Heart left ventricle (tissue), 16 donors: ENCODE measurements around the gene COL5A3. TPM values are rescaled to one million over a fixed set of nuclear protein-coding genes. Genes with fewer than 3 reads are reported as not detected.

Source experiments
- ATAC-seq, 4 donors: fragments of 200-7000 bp; cut with Tn5 transposase; one replicate each; pipeline ENCODE4 v1.9.1; 2020 to 2022; ENCODE audit warnings: moderate library complexity in 4 of 4, mild to moderate bottlenecking in 3 of 4, moderate number of reproducible peaks in 1 of 4
- DNase-seq, 5 donors: peaks; one replicate each; pipeline ENCODE4 v3.0.0-alpha.2; 2020
- H3K27ac ChIP-seq, 12 donors: fragments of 200-600 bp; sonication (generic) in 4 of 12; one replicate each; pipeline versions ENCODE4 v1.5.0 to v1.8.0; 2016 to 2022; ENCODE audit warnings: mild to moderate bottlenecking in 2 of 12
- H3K27me3 ChIP-seq, 9 donors: fragments of 200-600 bp; sonication (generic) in 2 of 9; one replicate each; pipeline versions ENCODE4 v1.5.1 to v1.8.0; 2016 to 2022; ENCODE audit warnings: mild to moderate bottlenecking in 3 of 9
- H3K36me3 ChIP-seq, 9 donors: fragments of 200-600 bp; sonication (generic) in 2 of 9; one replicate each; pipeline versions ENCODE4 v1.5.0 to v1.8.0; 2018 to 2022; ENCODE audit warnings: mild to moderate bottlenecking in 2 of 9
- H3K4me1 ChIP-seq, 12 donors: fragments of 200-600 bp; sonication (generic) in 4 of 12; one replicate each; pipeline versions ENCODE4 v1.5.0 to v1.8.0; 2016 to 2022; ENCODE audit warnings: mild to moderate bottlenecking in 3 of 12
- H3K4me3 ChIP-seq, 12 donors: fragments of 200-600 bp; sonication (generic) in 4 of 12; one replicate each; pipeline versions ENCODE4 v1.5.0 to v1.8.0; 2017 to 2022; ENCODE audit warnings: mild to moderate bottlenecking in 9 of 12, moderate library complexity in 4 of 12
- H3K9me3 ChIP-seq, 12 donors: fragments of 200-600 bp; sonication (generic) in 4 of 12; one replicate each; pipeline versions ENCODE4 v1.5.0 to v1.8.0; 2016 to 2022; ENCODE audit warnings: mild to moderate bottlenecking in 1 of 12
- CTCF ChIP-seq, 12 donors: fragments of 200-600 bp; sonication (generic) in 4 of 12; IDR thresholded peaks; one replicate each; pipeline versions ENCODE4 v1.5.0 to v1.8.0; 2018 to 2022; ENCODE audit warnings: antibody characterized with exemption in 12 of 12, mild to moderate bottlenecking in 5 of 12
- POLR2A ChIP-seq, 2 donors: fragments of 450-650 bp; IDR thresholded peaks; one replicate each; pipeline ENCODE4 v1.6.1; 2017; ENCODE audit warnings: antibody characterized with exemption in 2 of 2, mild to moderate bottlenecking in 2 of 2, moderate library complexity in 2 of 2
- WGBS, 4 donors: extraction: QIAGEN DNeasy Blood & Tissue Kit in 2 of 4; methylation state at CpG; one replicate each; pipeline versions ENCODE4 v1.1.5 to v1.1.7; 2013 to 2018; 5-methylcytosine and 5-hydroxymethylcytosine counted together
- intact Hi-C, 10 donors: fragments of 100-400 bp; cut with DNase I; formaldehyde crosslinking; loops; one replicate each; pipeline versions ENCODE4 v1.11.1 to v1.14.2; 2022
- polyA plus RNA-seq, 2 donors: library from polyadenylated mRNA; stranded (reverse); fragments of 200-250 nt; gene quantifications; one replicate each; pipeline ENCODE4 v1.2.3, GENCODE V29; 2013
- total RNA-seq, 9 donors: library from RNA; depleted of rRNA in 2 of 9; stranded (reverse); fragments of >200 nt in 2 of 9; fragmentation: NEBNext Ultra II Directional in 3 of 9; extraction: Animal tissue kit (Norgen Biotek cat#: 25700) in 3 of 9; gene quantifications; one replicate each; pipeline versions ENCODE4 v1.1.0 to v1.2.4, GENCODE V29; 2016 to 2023
- donor health status: ischemic (EF 13 %, LVEDD 7.1; RV severe dilation, severe dysfunction).
- donor health status: healthy with polysubstance abuse.
- donor health status: DM: no; HTN: yes; CAD: no.
- donor health status: DM: no; HTN: no; CAD: no.
- donor health status: ischemic (EF 25% LVEDD 6.9; RV normal size, moderate dysfunction).
- donor health status: ischemic (EF 25% LVEDD 5.7; RV mildly dilated, moderate dysfunction).
- donor health status: healthy.
- donor health status: DM: yes; HTN: yes; CAD: no.
- donor health status: ischemic (EF 35%, LVEDD 5.7; RV mildly dilated, moderate dysfunction).
- donor health status: nonischemic (EF 11% LVEDD 7.7; RV severe dilation, severe dysfunction).
- donor health status: DM: yes; HTN: yes; CAD: no.
- donor health status: PGD.
- donor health status: ischemic (EF 29% LVEDD 5.4; RV normal size, mild dysfunction).
- donor health status: nonischemic (EF 23%, LVEDD 6.1; RV moderate dilation, normal function).

The COL5A3 gene
- total and polyA plus RNA-seq, 11 donors, result 5.0 to 34.1 (median 12.2) TPM

- peaks cover 0 to 8% (median 0%) of the 10 kb centered on the region in 9 donors for H3K27me3 ChIP-seq
- H3K36me3 ChIP-seq, result no peaks in the 10 kb centered on the region
- no peak for TF ChIP-seq POLR2A (IDR thresholded peaks at IDR 0.05)
- no peak for TF ChIP-seq CTCF (IDR thresholded peaks at IDR 0.05)
- no peak overlapping the region for H3K4me3 ChIP-seq
- DNase-seq, result no peak
- intact Hi-C loops, result no loop called here
- no peak for ATAC-seq
- 78 to 92% (median 83%) methylated on average over 8 to 9 of the region's 9 CpGs for WGBS, 4 donors
- no peaks in the 10 kb centered on the region for H3K9me3 ChIP-seq
- no peaks in the 10 kb centered on the region for H3K4me1 ChIP-seq
- no peak overlapping the region for H3K27ac ChIP-seq
These were observed 8.5 kb upstream of the COL5A3 start for GRCh38 chr19:10018786-10019185.

GRCh38 chr19:10018263-10018662, 8.0 kb upstream of the COL5A3 start:
- WGBS, 4 donors, result 74 to 84% (median 83%) methylated on average over 3 of the region's 3 CpGs
- H3K27ac ChIP-seq, result no peak overlapping the region
- no peak overlapping the region for H3K4me3 ChIP-seq
- no peaks in the 10 kb centered on the region for H3K4me1 ChIP-seq
- no peaks in the 10 kb centered on the region for H3K9me3 ChIP-seq
- DNase-seq, result no peak
- TF ChIP-seq POLR2A (IDR thresholded peaks at IDR 0.05) (no peak), CTCF (IDR thresholded peaks at IDR 0.05) (no peak)
- intact Hi-C loops, result no loop called here
- no peak for ATAC-seq
- H3K36me3 ChIP-seq, result no peaks in the 10 kb centered on the region
- peaks cover 0 to 10% (median 2%) of the 10 kb centered on the region in 9 donors for H3K27me3 ChIP-seq

- 37 to 55% (median 50%) methylated on average over 6 of the region's 6 CpGs for WGBS, 4 donors
- no peak overlapping the region for H3K4me3 ChIP-seq
- H3K9me3 ChIP-seq, result no peaks in the 10 kb centered on the region
- intact Hi-C loops, result no loop called here
- H3K4me1 ChIP-seq, result peaks cover 0 to 13% (median 1%) of the 10 kb centered on the region in 12 donors
- no peaks in the 10 kb centered on the region for H3K36me3 ChIP-seq
- TF ChIP-seq CTCF (IDR thresholded peaks at IDR 0.05) (no peak), POLR2A (IDR thresholded peaks at IDR 0.05) (no peak)
- peaks cover 9 to 51% (median 31%) of the 10 kb centered on the region in 9 donors for H3K27me3 ChIP-seq
- no peak for ATAC-seq
- no peak for DNase-seq
- no peak overlapping the region for H3K27ac ChIP-seq
These were observed 3.7 kb upstream of the COL5A3 start for GRCh38 chr19:10013834-10014618.

- Histone ChIP-seq H3K27me3 (peaks cover 9 to 55% (median 33%) of the 10 kb centered on the region in 9 donors), H3K4me3 (no peak within 1 kb of the TSS), H3K27ac (peak within 1 kb of the TSS in 1 of 12 donors; percentile 37), H3K9me3 (no peaks in the 10 kb centered on the region), H3K4me1 (peaks cover 0 to 15% (median 1%) of the 10 kb centered on the region in 12 donors), H3K36me3 (no peaks in the 10 kb centered on the region)
- intact Hi-C loops, result no loop called here
- WGBS, 4 donors, result 53 to 71% (median 70%) methylated on average over 7 to 10 of the region's 10 CpGs
- ATAC-seq (no peak), DNase-seq (no peak)
- TF ChIP-seq POLR2A (IDR thresholded peaks at IDR 0.05), result no peak
- TF ChIP-seq CTCF (IDR thresholded peaks at IDR 0.05), result no peak
These were observed 3.0 kb upstream of the COL5A3 start, which contains the start of gene RDH8 for GRCh38 chr19:10013316-10013715. Gene RDH8 (plus strand): TSS chr19:10013483. CDS start chr19:10013498, 15 bp downstream.
